IPS-15b (cell line): ENCODE measurements around the gene PPM1E.
"Not testable (repeated sequence)": the region's sequence is repeated elsewhere in the genome, so short reads cannot be mapped to it uniquely, and the experiment has no call there.

Experiments
- H3K27me3 ChIP-seq: one replicate; pipeline ENCODE4 v1.6.1; 2013; ENCODE audit warnings: low read length; ENCODE audit not compliant: control insufficient read depth, insufficient read depth
- H3K36me3 ChIP-seq: one replicate; pipeline ENCODE4 v1.6.1; 2013; ENCODE audit warnings: low read length; ENCODE audit not compliant: control insufficient read depth, insufficient read depth
- H3K4me1 ChIP-seq: one replicate; pipeline ENCODE4 v1.6.1; 2013; ENCODE audit warnings: mild to moderate bottlenecking, low read length; ENCODE audit not compliant: control insufficient read depth, insufficient read depth
- H3K4me3 ChIP-seq: one replicate; pipeline ENCODE4 v1.5.1; 2013; ENCODE audit warnings: low read depth, low read length
- H3K9ac ChIP-seq: one replicate; pipeline ENCODE4 v1.6.1; 2013; ENCODE audit warnings: low read depth, mild to moderate bottlenecking, low read length
- H3K9me3 ChIP-seq: one replicate; pipeline ENCODE4 v1.6.1; 2013; ENCODE audit warnings: mild to moderate bottlenecking, low read length; ENCODE audit not compliant: control insufficient read depth, insufficient read depth

The PPM1E gene

GRCh38 chr17:58755577-58756245 is at the start of gene PPM1E:
Gene PPM1E (plus strand): TSS chr17:58755854.
- H3K36me3 ChIP-seq = no peaks in the 10 kb centered on the region
- no peaks in the 10 kb centered on the region for H3K9me3 ChIP-seq
- peak within 1 kb of the TSS; percentile 26 for H3K9ac ChIP-seq
- H3K27me3 ChIP-seq = peaks cover 25% of the 10 kb centered on the region
- H3K4me3 ChIP-seq = peak within 1 kb of the TSS; percentile 87
- H3K4me1 ChIP-seq = peaks cover 6% of the 10 kb centered on the region

DNA sequence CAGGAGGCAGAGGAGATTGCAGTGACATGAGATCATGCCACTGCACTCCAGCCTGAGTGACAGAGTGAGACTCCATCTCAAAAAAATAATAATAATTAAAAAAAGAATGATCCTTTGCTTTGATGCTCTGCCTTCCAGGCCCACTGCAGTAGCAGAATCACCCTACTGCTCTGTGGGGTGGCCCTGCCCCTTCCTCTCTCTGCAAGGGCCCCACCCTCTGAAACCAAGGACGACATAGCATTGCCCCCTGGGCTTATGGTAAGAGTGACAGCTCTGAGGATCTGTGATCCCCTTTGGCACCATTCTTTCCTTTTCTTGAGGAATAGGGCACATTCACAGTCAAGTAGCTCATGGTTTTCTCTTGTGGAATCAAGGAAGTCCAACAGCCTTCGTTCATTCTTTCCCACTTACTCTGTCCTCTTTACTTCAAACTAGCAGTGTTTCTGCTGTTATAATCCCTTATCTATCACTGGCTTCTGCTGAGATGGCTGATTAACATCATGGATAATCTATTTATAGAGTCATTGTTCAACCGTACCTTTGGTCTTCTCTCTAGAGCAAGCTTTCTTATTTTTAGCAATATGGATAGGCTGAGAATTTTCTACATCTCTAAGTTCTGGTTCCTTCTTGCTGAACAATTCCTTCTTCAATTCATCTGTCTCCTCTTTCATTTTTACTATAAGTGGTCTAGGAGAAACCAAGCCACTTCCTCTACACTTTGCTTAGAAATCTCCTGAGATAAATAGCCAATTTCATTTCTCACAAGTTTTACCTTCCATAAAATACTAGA is 49.1 kb upstream of the PPM1E start:
- no peaks in the 10 kb centered on the region for H3K4me1 ChIP-seq
- H3K36me3 ChIP-seq = no peaks in the 10 kb centered on the region
- no peak overlapping the region for H3K4me3 ChIP-seq
- H3K9me3 ChIP-seq = no peaks in the 10 kb centered on the region
- H3K9ac ChIP-seq = no peak overlapping the region
- H3K27me3 ChIP-seq = no peaks in the 10 kb centered on the region

DNA sequence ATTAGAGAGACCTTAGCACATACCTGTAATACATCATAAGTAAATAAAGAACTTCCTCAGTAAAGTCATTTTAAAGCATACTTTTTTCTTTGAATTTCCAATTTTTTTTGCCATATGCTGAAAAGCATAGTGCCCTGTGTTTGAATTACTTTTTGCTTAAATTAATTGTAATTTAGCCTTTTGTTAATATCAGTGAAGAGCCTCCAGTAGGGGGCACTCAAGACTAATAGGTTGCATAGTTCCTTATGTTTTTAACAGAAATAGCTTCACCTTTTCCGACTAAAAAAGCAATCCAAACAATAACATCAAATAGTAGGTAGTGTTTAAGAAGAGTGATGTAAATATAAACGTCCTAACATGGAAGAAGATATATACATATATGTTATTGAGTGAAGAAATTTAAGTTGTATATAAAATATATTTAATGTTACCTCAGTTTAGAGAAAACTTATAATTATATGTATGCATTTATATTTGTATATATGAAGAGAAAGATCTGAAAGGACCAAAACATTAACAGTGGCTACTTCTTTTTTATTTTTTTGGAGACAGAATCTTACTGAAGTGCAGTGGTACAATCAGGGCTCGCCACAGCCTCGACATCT is 44.6 kb upstream of the PPM1E start:
- Histone ChIP-seq H3K4me3 (no peak overlapping the region), H3K4me1 (no peaks in the 10 kb centered on the region), H3K27me3 (no peaks in the 10 kb centered on the region), H3K9me3 (no peaks in the 10 kb centered on the region), H3K9ac (no peak overlapping the region), H3K36me3 (peaks cover 2% of the 10 kb centered on the region)

DNA sequence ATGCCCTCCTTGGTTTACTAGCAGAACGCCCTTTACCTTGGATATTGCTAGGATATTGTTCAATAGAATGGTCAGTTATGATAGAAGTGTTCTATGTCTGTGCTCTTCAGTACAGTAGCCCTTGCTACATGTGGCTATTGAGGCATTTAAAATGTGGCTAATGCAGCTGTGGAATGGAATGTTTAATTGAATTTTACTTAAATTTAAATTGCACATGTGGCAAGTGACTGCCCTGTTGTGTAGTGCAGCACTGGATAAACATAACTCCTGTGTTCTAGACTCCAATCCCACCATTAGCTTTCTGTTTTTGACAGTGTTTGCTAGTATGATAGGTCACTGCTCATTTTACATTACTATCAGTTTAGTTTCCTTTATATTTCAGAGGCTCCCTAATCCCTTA is 33.4 kb upstream of the PPM1E start:
- H3K4me3 ChIP-seq = no peak overlapping the region
- H3K9me3 ChIP-seq = no peaks in the 10 kb centered on the region
- H3K4me1 ChIP-seq = no peaks in the 10 kb centered on the region
- no peak overlapping the region for H3K9ac ChIP-seq
- no peaks in the 10 kb centered on the region for H3K27me3 ChIP-seq
- no peaks in the 10 kb centered on the region for H3K36me3 ChIP-seq

DNA sequence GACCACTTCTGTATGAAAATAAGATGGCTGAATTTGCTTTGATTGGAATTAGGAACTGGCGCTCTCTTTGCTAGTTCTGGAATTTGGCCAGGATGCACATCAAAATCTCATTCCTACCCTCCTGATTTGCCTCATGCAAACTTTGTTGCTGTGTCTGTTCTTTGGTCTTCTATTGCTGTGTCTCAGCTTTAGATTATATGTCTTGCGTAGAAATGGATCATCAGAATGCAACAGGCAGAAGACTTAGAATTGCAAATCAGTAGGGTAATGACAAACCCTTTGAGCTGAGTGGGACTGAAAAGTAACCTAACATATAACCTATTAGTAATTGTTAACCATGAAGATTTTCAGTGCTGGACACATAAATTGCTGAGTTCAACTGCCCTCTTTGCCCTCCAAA is 33.0 kb upstream of the PPM1E start:
- Histone ChIP-seq H3K27me3 (no peaks in the 10 kb centered on the region), H3K4me1 (no peaks in the 10 kb centered on the region), H3K9ac (no peak overlapping the region), H3K9me3 (no peaks in the 10 kb centered on the region), H3K36me3 (no peaks in the 10 kb centered on the region), H3K4me3 (no peak overlapping the region)

DNA sequence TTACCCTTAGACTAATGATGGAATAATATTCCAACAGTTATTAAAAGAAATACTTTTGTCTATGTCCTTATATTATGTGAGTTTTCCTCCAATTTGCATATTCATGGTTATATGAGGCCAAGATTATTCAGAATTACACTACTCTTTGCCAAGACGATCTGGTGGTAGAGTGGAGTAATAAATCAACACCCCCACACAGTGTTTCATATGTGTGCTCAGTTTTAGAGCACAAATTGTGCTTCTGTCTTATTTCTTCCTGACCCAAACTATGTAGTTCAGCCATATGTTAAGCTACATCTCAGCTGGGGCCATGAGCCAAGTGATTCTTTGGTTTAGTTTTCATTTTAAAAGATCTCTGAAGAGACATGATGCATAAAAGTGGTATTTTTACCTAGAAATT is 26.9 kb upstream of the PPM1E start:
- Histone ChIP-seq H3K9ac (no peak overlapping the region), H3K36me3 (no peaks in the 10 kb centered on the region), H3K9me3 (no peaks in the 10 kb centered on the region), H3K4me1 (no peaks in the 10 kb centered on the region), H3K27me3 (no peaks in the 10 kb centered on the region), H3K4me3 (no peak overlapping the region)

DNA sequence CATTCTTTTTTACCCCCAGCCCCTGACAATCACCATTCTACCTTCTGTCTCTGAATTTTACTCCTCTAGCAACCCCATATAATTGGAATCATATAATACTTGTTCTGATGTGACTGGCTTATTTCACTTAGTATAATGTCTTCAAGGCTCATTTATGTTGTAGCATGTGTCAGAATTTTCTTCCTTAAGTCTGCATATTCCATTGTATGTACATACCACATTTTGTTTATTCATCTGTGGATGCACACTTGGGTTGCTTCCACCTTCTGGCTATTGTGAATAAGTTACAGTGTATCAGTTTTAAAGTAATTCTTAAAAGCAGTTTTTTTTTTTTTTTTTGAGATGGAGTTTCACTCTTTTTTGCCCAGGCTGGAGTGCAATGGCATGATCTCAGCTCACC is 24.7 kb upstream of the PPM1E start:
- H3K9me3 ChIP-seq = no peaks in the 10 kb centered on the region
- H3K4me3 ChIP-seq = no peak overlapping the region
- no peak overlapping the region for H3K9ac ChIP-seq
- no peaks in the 10 kb centered on the region for H3K27me3 ChIP-seq
- no peaks in the 10 kb centered on the region for H3K36me3 ChIP-seq
- no peaks in the 10 kb centered on the region for H3K4me1 ChIP-seq

- Histone ChIP-seq H3K27me3 (no peaks in the 10 kb centered on the region), H3K9me3 (no peaks in the 10 kb centered on the region), H3K4me1 (no peaks in the 10 kb centered on the region), H3K4me3 (no peak overlapping the region), H3K9ac (no peak overlapping the region), H3K36me3 (no peaks in the 10 kb centered on the region)
Observed at GRCh38 chr17:58734040-58734439, 21.6 kb upstream of the PPM1E start.

- Histone ChIP-seq H3K9ac (no peak overlapping the region), H3K4me3 (no peak overlapping the region), H3K9me3 (no peaks in the 10 kb centered on the region), H3K4me1 (no peaks in the 10 kb centered on the region), H3K27me3 (no peaks in the 10 kb centered on the region), H3K36me3 (no peaks in the 10 kb centered on the region)
Observed at GRCh38 chr17:58734811-58735210, 20.8 kb upstream of the PPM1E start.

GRCh38 chr17:58741121-58741625 is 14.5 kb upstream of the PPM1E start:
- Histone ChIP-seq H3K9me3 (no peaks in the 10 kb centered on the region), H3K27me3 (no peaks in the 10 kb centered on the region), H3K4me1 (no peaks in the 10 kb centered on the region), H3K36me3 (no peaks in the 10 kb centered on the region), H3K4me3 (no peak overlapping the region), H3K9ac (no peak overlapping the region)

DNA sequence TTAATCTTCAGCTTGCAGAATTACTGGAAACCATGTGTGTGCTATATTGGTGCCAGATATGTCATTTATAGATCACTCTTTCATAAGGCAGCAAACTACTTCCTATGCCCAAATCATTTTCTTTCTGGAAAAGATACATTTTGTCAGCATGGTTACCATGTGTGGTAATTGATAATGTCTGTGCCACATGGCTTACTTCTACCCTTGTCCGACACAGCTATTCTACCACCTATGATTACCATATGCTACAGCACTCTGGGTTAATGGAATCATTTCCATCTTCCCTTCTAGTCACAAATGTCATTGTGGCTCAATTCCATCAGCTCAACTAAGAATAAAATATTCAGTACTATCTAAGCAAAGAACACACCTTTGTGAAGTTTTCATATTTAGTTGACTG is 8.0 kb upstream of the PPM1E start:
- H3K9me3 ChIP-seq = no peaks in the 10 kb centered on the region
- H3K4me3 ChIP-seq = no peak overlapping the region
- no peak overlapping the region for H3K9ac ChIP-seq
- no peaks in the 10 kb centered on the region for H3K36me3 ChIP-seq
- no peaks in the 10 kb centered on the region for H3K27me3 ChIP-seq
- H3K4me1 ChIP-seq = no peaks in the 10 kb centered on the region

- not testable (repeated sequence) for H3K27me3 ChIP-seq, H3K4me1 ChIP-seq, H3K4me3 ChIP-seq, H3K36me3 ChIP-seq, H3K9me3 ChIP-seq, H3K9ac ChIP-seq
Observed at GRCh38 chr17:58749627-58750026, 6.0 kb upstream of the PPM1E start.
